AG04450 (cell line): ENCODE results near the gene ABCA9. TPM values are rescaled to one million over a fixed set of nuclear protein-coding genes. Genes with fewer than 3 reads are reported as not detected.
A peak's percentile ranks its signal among the peaks of the same experiment; 100 is the strongest.

Experiments
- CTCF ChIA-PET: fragments of 300-600, 350-600 bp; formaldehyde crosslinking; extraction: SDS; loops from one replicate; lab custom pipeline; 2022; ENCODE audit warnings: antibody characterized with exemption, inconsistent platforms; lab: Charles Lee
- POLR2A ChIA-PET: fragments of 350-600 bp; formaldehyde crosslinking; extraction: SDS; loops from one replicate; lab custom pipeline; 2021; ENCODE audit warnings: antibody characterized with exemption, inconsistent platforms; lab: Yijun Ruan, JAX
- DNase-seq: peaks from one replicate; pipeline ENCODE4 v3.0.0-alpha.2; 2011; ENCODE audit warnings: low read depth, low spot score
- H3K27ac ChIP-seq: one replicate; pipeline ENCODE4 v1.5.1; 2012; ENCODE audit warnings: low read depth, low read length, control low read depth
- H3K27me3 ChIP-seq: one replicate; pipeline ENCODE4 v1.6.0; 2012; ENCODE audit warnings: low read length; ENCODE audit not compliant: control insufficient read depth, insufficient read depth
- H3K4me3 ChIP-seq: 2 replicates; pipeline ENCODE4 v1.5.1; 2011; ENCODE audit warnings: mild to moderate bottlenecking, low read depth, low read length, control low read depth
- H3K9me3 ChIP-seq: 2 replicates; pipeline ENCODE4 v1.5.1; 2012; ENCODE audit warnings: low read length; ENCODE audit not compliant: control insufficient read depth, insufficient read depth
- polyA plus RNA-seq: library from polyadenylated mRNA; depleted of rRNA; stranded (reverse); fragments of >200 nt; gene quantifications from 2 replicates; pipeline ENCODE4 v1.2.3, GENCODE V29; 2011
- TF ChIP-seq, protein P1 (sequence below): IDR thresholded peaks from 2 replicates; pipeline ENCODE4 v1.5.1; 2011; ENCODE audit warnings: low read depth, low read length, control low read depth, inconsistent platforms

The ABCA9 gene
- polyA plus RNA-seq, 1 experiment: 0.10 TPM

DNA sequence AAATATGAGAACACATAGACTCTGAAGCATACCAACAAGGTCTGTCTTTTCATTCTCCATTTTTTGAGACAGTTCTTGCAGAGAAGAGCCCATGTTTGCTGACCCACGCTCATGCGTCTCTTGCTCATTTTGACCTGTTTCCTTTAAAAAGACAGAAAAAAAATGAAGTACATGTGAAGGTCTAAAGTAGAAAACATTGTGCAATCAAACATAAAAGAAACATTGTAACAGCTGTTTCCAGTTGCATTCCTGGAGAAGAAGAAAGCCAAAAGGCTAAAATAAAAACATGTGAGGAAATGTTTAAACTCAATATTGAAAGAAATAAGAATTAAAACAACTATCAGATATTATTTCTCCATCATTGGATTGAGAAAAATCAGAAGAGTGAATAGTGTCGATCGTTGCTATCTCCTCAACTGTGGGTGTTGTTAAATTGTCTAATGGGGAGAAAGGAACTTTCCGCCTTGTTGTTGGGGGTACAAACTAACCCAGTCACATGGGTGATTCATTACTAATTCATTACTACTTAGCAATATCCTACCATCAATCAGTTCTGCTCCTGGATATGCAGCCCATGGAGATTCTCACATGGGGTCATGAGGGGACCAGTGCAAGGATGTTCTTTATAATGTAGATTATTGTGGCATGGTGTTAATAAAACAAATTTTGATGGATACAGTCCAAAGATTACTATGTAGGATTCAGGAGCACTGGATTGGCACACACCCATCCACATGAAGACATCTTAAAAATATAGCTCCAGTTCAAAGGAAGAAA, 9.5 kb downstream of the ABCA9 start:
- TF ChIP-seq, protein P1, sequence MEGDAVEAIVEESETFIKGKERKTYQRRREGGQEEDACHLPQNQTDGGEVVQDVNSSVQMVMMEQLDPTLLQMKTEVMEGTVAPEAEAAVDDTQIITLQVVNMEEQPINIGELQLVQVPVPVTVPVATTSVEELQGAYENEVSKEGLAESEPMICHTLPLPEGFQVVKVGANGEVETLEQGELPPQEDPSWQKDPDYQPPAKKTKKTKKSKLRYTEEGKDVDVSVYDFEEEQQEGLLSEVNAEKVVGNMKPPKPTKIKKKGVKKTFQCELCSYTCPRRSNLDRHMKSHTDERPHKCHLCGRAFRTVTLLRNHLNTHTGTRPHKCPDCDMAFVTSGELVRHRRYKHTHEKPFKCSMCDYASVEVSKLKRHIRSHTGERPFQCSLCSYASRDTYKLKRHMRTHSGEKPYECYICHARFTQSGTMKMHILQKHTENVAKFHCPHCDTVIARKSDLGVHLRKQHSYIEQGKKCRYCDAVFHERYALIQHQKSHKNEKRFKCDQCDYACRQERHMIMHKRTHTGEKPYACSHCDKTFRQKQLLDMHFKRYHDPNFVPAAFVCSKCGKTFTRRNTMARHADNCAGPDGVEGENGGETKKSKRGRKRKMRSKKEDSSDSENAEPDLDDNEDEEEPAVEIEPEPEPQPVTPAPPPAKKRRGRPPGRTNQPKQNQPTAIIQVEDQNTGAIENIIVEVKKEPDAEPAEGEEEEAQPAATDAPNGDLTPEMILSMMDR: no peak
- ChIA-PET POLR2A (no interaction called here), CTCF (interaction anchor here (1.0 to 1.4 kb wide), 2 partner anchors 13 to 273 kb away, joined by 3 read pairs; no protein-coding TSS in a partner anchor)
- Histone ChIP-seq H3K4me3 (no peak overlapping the region), H3K27me3 (no peaks in the 10 kb centered on the region), H3K9me3 (no peaks in the 10 kb centered on the region), H3K27ac (no peak overlapping the region)
- peak; percentile 16 for DNase-seq

DNA sequence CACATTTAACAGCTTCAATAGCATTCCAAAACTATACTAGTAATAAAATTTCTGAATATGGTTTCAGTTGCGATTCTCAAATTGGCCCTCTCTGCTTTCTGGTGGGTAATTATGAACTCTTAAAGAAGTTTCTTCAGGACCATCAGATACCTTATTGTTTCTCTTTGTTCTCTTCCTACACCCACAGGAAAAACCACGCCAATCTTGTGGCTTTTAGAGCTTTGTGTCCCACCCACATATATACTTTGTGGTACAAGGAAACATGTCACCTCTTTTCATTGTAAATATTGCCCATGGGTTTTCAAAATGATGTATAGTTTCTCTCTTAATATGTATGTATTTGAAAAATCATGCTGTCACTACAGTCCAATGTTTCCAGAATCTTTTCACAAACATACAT, 12.1 kb downstream of the ABCA9 start:
- ChIA-PET POLR2A (no interaction called here), CTCF (no interaction called here)
- H3K27me3 ChIP-seq: no peaks in the 10 kb centered on the region
- no peak overlapping the region for H3K4me3 ChIP-seq
- DNase-seq: no peak
- TF ChIP-seq, protein P1: no peak
- H3K9me3 ChIP-seq: no peaks in the 10 kb centered on the region
- no peak overlapping the region for H3K27ac ChIP-seq

DNA sequence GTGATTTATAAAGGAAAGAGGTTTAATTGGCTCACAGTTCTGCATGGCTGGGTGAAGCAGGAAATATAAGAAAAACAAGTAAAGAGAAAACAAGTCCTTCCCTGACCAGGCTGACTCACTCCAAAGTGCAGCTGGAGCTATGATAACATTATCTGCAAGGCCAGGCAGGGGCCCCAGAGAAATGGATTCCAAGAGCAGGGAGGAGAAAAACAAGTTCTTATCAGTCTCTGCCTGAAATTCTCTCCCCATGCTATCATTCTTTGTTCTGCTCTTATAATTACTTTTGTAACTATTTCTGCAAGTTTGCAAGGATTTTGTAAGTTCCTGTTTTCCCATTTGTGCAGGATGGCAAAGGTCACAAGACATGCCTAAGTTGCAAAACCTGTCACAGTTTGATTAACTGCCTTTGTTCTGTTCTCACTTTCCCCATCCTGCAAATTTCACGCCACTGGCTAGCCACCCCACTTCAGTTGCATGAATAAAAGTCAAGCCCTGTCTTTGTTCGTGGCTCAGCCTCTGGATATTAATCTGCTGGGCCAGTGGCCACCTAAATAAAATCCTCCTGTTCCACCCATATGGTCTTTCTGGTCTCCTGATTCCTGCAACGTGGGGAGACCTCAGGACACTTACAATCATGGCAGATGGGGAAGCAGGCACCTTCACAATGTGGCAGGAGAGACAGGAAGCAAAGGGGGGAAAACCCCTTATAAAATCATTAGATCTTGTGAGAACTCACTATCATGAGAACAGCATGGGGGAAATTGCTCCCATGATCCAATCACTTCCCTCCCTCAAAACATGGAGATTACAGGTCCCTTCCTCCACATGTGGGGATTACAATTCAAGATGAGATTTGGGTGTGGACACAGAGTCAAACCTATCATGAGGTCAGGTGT, 13.1 kb downstream of the ABCA9 start:
- no peaks in the 10 kb centered on the region for H3K27me3 ChIP-seq
- DNase-seq: peak; percentile 65
- TF ChIP-seq, protein P1: no peak
- H3K9me3 ChIP-seq: no peaks in the 10 kb centered on the region
- H3K4me3 ChIP-seq: no peak overlapping the region
- ChIA-PET POLR2A (no interaction called here), CTCF (no interaction called here)
- H3K27ac ChIP-seq: peak overlapping the region; percentile 73

DNA sequence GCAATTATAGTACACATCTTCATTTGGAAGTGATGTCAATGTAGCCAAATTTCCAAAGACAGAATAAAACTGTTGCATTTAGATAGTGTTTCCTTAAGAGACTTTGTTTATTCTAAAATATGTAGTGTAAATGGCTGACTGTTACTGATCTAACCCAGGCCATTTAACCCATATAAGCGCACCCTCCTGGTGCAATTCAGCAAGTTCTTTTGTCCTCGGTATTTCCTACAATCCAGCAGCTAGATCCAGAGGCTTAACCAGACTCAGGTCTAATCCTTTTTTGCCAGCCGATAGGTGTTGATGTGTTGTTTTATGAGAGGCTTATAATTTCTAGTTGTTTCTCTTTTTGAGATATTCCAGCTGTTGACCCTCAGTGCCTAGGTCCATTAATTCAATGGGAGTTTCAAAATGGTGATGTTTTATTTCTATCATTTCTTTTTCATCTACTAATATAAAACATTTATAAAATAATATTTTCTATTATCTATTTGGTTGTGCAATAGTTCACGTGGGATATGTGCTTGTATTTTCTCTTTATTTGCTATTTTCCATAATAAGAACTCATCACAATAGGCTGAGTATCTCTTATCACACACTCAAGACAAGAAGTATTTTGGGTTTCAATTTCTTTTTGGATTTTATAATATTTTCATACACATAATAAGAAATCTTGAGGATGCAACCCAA, 14.5 kb downstream of the ABCA9 start:
- no peak for DNase-seq
- Histone ChIP-seq H3K27me3 (no peaks in the 10 kb centered on the region), H3K27ac (no peak overlapping the region), H3K9me3 (no peaks in the 10 kb centered on the region), H3K4me3 (no peak overlapping the region)
- CTCF ChIA-PET: no interaction called here
- POLR2A ChIA-PET: no interaction called here
- TF ChIP-seq, protein P1: no peak
